ENCODE results near the gene PAPPA.

Gene PAPPA

DNA sequence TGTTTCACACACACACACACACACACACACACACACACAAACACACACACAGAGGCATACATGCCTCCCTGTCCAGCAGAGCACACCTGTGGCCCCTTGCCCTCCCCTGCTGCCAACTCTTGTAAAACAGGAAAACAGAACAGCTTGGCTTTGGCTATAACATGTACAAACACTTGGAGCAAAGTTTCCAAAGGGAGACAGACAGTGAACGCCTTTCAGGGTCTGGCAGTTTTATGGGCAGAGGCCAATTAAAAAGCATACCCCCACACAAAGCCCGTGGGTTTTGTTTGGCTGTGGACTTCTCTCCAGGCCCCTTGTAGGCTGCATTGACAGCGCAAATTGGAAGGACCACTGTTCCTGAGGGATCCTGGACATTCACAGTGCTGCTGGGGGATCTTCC lies 265.6 kb downstream of the PAPPA start:
- Histone ChIP-seq H3K4me3 (ENCODE audit: low read depth in 1 of 2, low read length in 2 of 2) (no peak overlapping the region), H3K27me3 (ENCODE audit: control insufficient read depth in 1 of 2, insufficient read depth in 2 of 2, low read length in 2 of 2) (no peaks in the 10 kb centered on the region), H3K4me1 (ENCODE audit: insufficient read depth, low read length) (no peaks in the 10 kb centered on the region), H3K27ac (ENCODE audit: low read depth, low read length) (no peak overlapping the region), H3K36me3 (ENCODE audit: insufficient read depth, low read length) (no peaks in the 10 kb centered on the region), H3K9me3 (ENCODE audit: low read length) (no peaks in the 10 kb centered on the region), H3K9ac (ENCODE audit: low read length) (no peak overlapping the region)

DNA sequence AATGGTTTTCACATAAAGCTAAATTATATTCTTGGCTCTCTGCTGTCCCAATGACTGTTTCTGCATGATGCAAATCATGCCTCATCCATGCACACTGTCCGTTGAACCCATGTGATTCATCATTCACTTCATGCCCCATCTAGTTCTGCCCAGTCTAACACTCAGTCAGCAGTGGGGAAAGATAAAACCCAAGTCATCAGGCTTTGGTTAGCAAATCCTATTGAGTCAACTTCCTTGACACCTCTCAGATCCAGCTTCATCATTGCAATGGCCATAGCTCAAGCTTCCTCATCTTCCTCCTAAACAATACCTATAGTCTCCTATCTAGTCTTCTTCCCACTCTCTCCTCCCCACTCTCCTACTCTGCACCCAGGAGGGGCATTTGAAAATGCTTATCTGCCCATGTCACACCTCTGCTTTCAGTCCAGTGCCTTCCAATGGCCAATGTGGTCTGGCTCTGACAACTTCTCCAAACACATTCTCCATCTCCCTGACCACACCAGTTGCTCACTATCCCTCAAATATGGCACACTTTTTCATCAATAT lies 267.5 kb downstream of the PAPPA start:
- H3K27ac ChIP-seq (ENCODE audit: low read depth, low read length) = no peak overlapping the region
- H3K36me3 ChIP-seq (ENCODE audit: insufficient read depth, low read length) = no peaks in the 10 kb centered on the region
- no peak overlapping the region for H3K4me3 ChIP-seq (ENCODE audit: low read depth in 1 of 2, low read length in 2 of 2)
- H3K9ac ChIP-seq (ENCODE audit: low read length) = no peak overlapping the region
- H3K4me1 ChIP-seq (ENCODE audit: insufficient read depth, low read length) = no peaks in the 10 kb centered on the region
- H3K9me3 ChIP-seq (ENCODE audit: low read length) = no peaks in the 10 kb centered on the region
- no peaks in the 10 kb centered on the region for H3K27me3 ChIP-seq (ENCODE audit: control insufficient read depth in 1 of 2, insufficient read depth in 2 of 2, low read length in 2 of 2)

GRCh38 chr9:116422119-116422979 lies 268.8 kb downstream of the PAPPA start:
- no peaks in the 10 kb centered on the region for H3K4me1 ChIP-seq (ENCODE audit: insufficient read depth, low read length)
- no peak overlapping the region for H3K27ac ChIP-seq (ENCODE audit: low read depth, low read length)
- no peak overlapping the region for H3K4me3 ChIP-seq (ENCODE audit: low read depth in 1 of 2, low read length in 2 of 2)
- H3K9me3 ChIP-seq (ENCODE audit: low read length) = no peaks in the 10 kb centered on the region
- H3K27me3 ChIP-seq (ENCODE audit: control insufficient read depth in 1 of 2, insufficient read depth in 2 of 2, low read length in 2 of 2) = no peaks in the 10 kb centered on the region
- no peaks in the 10 kb centered on the region for H3K36me3 ChIP-seq (ENCODE audit: insufficient read depth, low read length)
- no peak overlapping the region for H3K9ac ChIP-seq (ENCODE audit: low read length)

DNA sequence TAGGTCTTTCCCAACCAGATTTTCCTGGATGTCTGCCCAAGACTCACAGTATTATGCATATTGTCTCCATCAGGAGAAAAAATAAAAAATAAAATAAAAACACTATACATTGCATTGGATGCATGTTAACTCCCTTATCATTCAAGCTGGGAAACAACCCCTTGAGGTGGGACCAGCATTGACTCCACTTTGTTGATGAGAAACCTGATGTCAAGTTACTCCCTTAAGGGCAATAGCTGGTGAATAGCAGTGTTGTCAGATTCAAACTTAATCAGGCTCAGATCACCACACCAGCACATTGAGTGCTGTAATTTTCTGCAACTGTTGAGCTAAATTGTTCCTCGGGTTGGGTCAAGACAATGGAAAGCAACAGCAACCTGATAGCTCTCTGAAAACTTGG lies 269.6 kb downstream of the PAPPA start:
- Histone ChIP-seq H3K27me3 (ENCODE audit: control insufficient read depth in 1 of 2, insufficient read depth in 2 of 2, low read length in 2 of 2) (no peaks in the 10 kb centered on the region), H3K9ac (ENCODE audit: low read length) (no peak overlapping the region), H3K36me3 (ENCODE audit: insufficient read depth, low read length) (no peaks in the 10 kb centered on the region), H3K9me3 (ENCODE audit: low read length) (no peaks in the 10 kb centered on the region), H3K27ac (ENCODE audit: low read depth, low read length) (no peak overlapping the region), H3K4me3 (ENCODE audit: low read depth in 1 of 2, low read length in 2 of 2) (no peak overlapping the region), H3K4me1 (ENCODE audit: insufficient read depth, low read length) (no peaks in the 10 kb centered on the region)

GRCh38 chr9:116425244-116425643 lies 271.7 kb downstream of the PAPPA start:
- Histone ChIP-seq H3K27me3 (ENCODE audit: control insufficient read depth in 1 of 2, insufficient read depth in 2 of 2, low read length in 2 of 2) (no peaks in the 10 kb centered on the region), H3K36me3 (ENCODE audit: insufficient read depth, low read length) (no peaks in the 10 kb centered on the region), H3K4me1 (ENCODE audit: insufficient read depth, low read length) (no peaks in the 10 kb centered on the region), H3K9ac (ENCODE audit: low read length) (no peak overlapping the region), H3K4me3 (ENCODE audit: low read depth in 1 of 2, low read length in 2 of 2) (no peak overlapping the region), H3K27ac (ENCODE audit: low read depth, low read length) (no peak overlapping the region), H3K9me3 (ENCODE audit: low read length) (no peaks in the 10 kb centered on the region)

GRCh38 chr9:116430849-116431248 lies 277.3 kb downstream of the PAPPA start:
- Histone ChIP-seq H3K36me3 (ENCODE audit: insufficient read depth, low read length) (no peaks in the 10 kb centered on the region), H3K4me1 (ENCODE audit: insufficient read depth, low read length) (no peaks in the 10 kb centered on the region), H3K27me3 (ENCODE audit: control insufficient read depth in 1 of 2, insufficient read depth in 2 of 2, low read length in 2 of 2) (no peaks in the 10 kb centered on the region), H3K9ac (ENCODE audit: low read length) (no peak overlapping the region), H3K9me3 (ENCODE audit: low read length) (no peaks in the 10 kb centered on the region), H3K27ac (ENCODE audit: low read depth, low read length) (no peak overlapping the region), H3K4me3 (ENCODE audit: low read depth in 1 of 2, low read length in 2 of 2) (no peak overlapping the region)

DNA sequence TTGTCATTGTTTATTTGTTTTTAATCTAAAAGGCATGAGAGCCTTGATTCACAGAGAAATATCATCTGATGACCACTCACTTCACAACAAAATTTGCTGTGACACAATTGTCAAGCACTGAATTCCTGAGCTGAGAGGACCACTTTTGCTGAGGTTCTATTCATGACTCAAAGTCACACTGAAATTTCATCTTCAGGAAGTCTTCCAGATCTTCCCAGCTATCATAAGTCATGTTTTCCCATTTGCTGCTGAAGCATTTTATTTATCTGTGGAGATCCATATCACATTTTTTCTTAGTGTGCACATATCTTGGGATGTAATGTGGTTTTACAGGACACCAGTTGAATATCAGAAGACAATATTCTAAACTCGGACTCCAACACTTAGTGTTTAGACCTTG lies 278.5 kb downstream of the PAPPA start:
- Histone ChIP-seq H3K27me3 (ENCODE audit: control insufficient read depth in 1 of 2, insufficient read depth in 2 of 2, low read length in 2 of 2) (no peaks in the 10 kb centered on the region), H3K9me3 (ENCODE audit: low read length) (no peaks in the 10 kb centered on the region), H3K9ac (ENCODE audit: low read length) (no peak overlapping the region), H3K27ac (ENCODE audit: low read depth, low read length) (no peak overlapping the region), H3K4me1 (ENCODE audit: insufficient read depth, low read length) (no peaks in the 10 kb centered on the region), H3K36me3 (ENCODE audit: insufficient read depth, low read length) (no peaks in the 10 kb centered on the region), H3K4me3 (ENCODE audit: low read depth in 1 of 2, low read length in 2 of 2) (no peak overlapping the region)

DNA sequence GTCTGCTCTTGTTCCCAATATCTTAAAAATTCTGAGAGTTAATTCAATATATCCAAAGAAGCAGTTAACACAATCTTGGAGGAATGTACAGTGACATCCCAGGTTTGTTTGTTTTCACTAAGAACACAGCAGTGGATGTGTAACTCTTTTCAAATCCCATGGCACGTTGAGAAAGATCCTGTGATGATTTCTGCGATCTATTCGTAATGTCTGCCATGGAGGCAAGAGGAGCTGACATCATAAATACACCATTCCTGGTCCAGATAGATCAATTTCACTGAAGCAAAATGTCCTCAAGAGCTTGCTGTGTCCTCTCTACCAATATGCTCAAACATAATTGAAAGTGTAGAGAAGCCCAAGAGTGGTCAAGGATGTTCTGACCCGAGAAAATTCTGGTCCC lies 280.7 kb downstream of the PAPPA start:
- no peaks in the 10 kb centered on the region for H3K4me1 ChIP-seq (ENCODE audit: insufficient read depth, low read length)
- H3K9me3 ChIP-seq (ENCODE audit: low read length) = no peaks in the 10 kb centered on the region
- H3K9ac ChIP-seq (ENCODE audit: low read length) = no peak overlapping the region
- H3K27me3 ChIP-seq (ENCODE audit: control insufficient read depth in 1 of 2, insufficient read depth in 2 of 2, low read length in 2 of 2) = no peaks in the 10 kb centered on the region
- H3K4me3 ChIP-seq (ENCODE audit: low read depth in 1 of 2, low read length in 2 of 2) = no peak overlapping the region
- no peak overlapping the region for H3K27ac ChIP-seq (ENCODE audit: low read depth, low read length)
- H3K36me3 ChIP-seq (ENCODE audit: insufficient read depth, low read length) = no peaks in the 10 kb centered on the region

- H3K36me3 ChIP-seq (ENCODE audit: insufficient read depth, low read length) = no peaks in the 10 kb centered on the region
- no peaks in the 10 kb centered on the region for H3K4me1 ChIP-seq (ENCODE audit: insufficient read depth, low read length)
- H3K9ac ChIP-seq (ENCODE audit: low read length) = no peak overlapping the region
- no peak overlapping the region for H3K4me3 ChIP-seq (ENCODE audit: low read depth in 1 of 2, low read length in 2 of 2)
- peak overlapping the region; percentile 26 for H3K27ac ChIP-seq (ENCODE audit: low read depth, low read length)
- no peaks in the 10 kb centered on the region for H3K9me3 ChIP-seq (ENCODE audit: low read length)
- no peaks in the 10 kb centered on the region for H3K27me3 ChIP-seq (ENCODE audit: control insufficient read depth in 1 of 2, insufficient read depth in 2 of 2, low read length in 2 of 2)
Measured at GRCh38 chr9:116435706-116436105, 282.1 kb downstream of the PAPPA start.

GRCh38 chr9:116436121-116436520 lies 282.5 kb downstream of the PAPPA start:
- H3K9me3 ChIP-seq (ENCODE audit: low read length) = no peaks in the 10 kb centered on the region
- no peak overlapping the region for H3K9ac ChIP-seq (ENCODE audit: low read length)
- no peaks in the 10 kb centered on the region for H3K36me3 ChIP-seq (ENCODE audit: insufficient read depth, low read length)
- no peak overlapping the region for H3K4me3 ChIP-seq (ENCODE audit: low read depth in 1 of 2, low read length in 2 of 2)
- H3K27me3 ChIP-seq (ENCODE audit: control insufficient read depth in 1 of 2, insufficient read depth in 2 of 2, low read length in 2 of 2) = no peaks in the 10 kb centered on the region
- no peaks in the 10 kb centered on the region for H3K4me1 ChIP-seq (ENCODE audit: insufficient read depth, low read length)
- H3K27ac ChIP-seq (ENCODE audit: low read depth, low read length) = no peak overlapping the region

DNA sequence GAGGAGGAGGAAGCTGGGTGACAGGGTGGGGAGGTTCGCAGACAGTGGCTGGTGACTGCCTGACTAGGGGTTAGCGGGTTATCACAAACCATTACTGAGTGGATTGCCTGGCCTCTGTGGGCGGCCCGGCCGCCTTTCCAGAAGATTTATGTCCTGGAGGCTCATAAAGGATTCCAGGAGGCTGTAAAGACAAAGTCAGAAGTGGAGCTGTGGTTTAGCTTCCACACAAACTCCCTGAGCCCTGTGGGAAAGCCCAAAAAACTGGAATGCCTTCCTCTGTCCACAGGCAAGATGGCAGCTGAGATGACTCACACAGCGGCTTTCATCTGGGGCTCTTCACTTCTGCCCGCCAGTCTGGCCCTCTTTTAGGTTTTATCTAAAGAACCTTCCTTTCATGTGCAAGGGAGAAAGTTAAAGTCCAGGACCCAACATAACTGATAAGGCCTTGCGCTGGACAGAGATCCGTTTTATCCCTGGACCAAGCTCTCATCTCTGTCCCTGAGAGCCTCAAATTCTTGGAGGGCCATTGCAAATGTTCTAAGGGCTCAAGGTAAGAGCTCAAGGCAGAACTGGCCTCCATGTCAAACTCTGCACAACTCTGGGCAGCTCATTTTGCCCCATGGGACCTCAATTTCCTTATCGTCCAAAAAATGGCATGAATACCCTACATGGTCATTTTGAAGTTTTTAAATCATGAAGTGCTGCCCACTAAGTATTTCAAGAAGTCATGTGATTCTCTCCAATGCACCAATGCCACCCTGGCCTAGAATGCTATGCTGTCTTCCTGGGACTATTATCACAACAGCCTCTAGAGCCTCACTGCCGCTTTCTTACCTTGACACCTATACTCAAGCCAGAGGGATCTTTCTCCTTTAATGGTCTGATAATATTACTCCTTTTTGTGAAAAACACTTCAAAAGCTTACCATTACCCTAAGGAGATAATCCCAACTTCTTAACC lies 284.1 kb downstream of the PAPPA start:
- H3K27ac ChIP-seq (ENCODE audit: low read depth, low read length) = no peak overlapping the region
- H3K36me3 ChIP-seq (ENCODE audit: insufficient read depth, low read length) = no peaks in the 10 kb centered on the region
- no peak overlapping the region for H3K4me3 ChIP-seq (ENCODE audit: low read depth in 1 of 2, low read length in 2 of 2)
- H3K4me1 ChIP-seq (ENCODE audit: insufficient read depth, low read length) = no peaks in the 10 kb centered on the region
- H3K27me3 ChIP-seq (ENCODE audit: control insufficient read depth in 1 of 2, insufficient read depth in 2 of 2, low read length in 2 of 2) = no peaks in the 10 kb centered on the region
- H3K9me3 ChIP-seq (ENCODE audit: low read length) = no peaks in the 10 kb centered on the region
- no peak overlapping the region for H3K9ac ChIP-seq (ENCODE audit: low read length)

Data from muscle layer of colon (tissue), 2 donors.